Glutamatergic neuron (in vitro differentiated cells): ENCODE results near the gene FARP1. TPM values are rescaled to one million over a fixed set of nuclear protein-coding genes. Genes with fewer than 3 reads are reported as not detected.
"Not testable (repeated sequence)": the region's sequence is repeated elsewhere in the genome, so short reads cannot be mapped to it uniquely, and the experiment has no call there.

ENCODE experiments used
- DNase-seq: peaks from one replicate; pipeline ENCODE4 v3.0.0; 2022
- H3K27ac Mint-ChIP-seq: one replicate; pipeline ENCODE4 v1.8.0; 2020; ENCODE audit warnings: mild to moderate bottlenecking, mixed read lengths, inconsistent platforms; ENCODE audit not compliant: unreplicated experiment
- H3K27me3 Mint-ChIP-seq: one replicate; pipeline ENCODE4 v1.8.0; 2020; ENCODE audit warnings: mild to moderate bottlenecking, moderate library complexity, mixed read lengths, inconsistent platforms; ENCODE audit not compliant: unreplicated experiment
- H3K36me3 Mint-ChIP-seq: one replicate; pipeline ENCODE4 v1.8.0; 2020; ENCODE audit warnings: mild to moderate bottlenecking, mixed read lengths, inconsistent platforms; ENCODE audit not compliant: unreplicated experiment
- H3K4me1 Mint-ChIP-seq: one replicate; pipeline ENCODE4 v1.8.0; 2020; ENCODE audit warnings: mild to moderate bottlenecking, low read depth, mixed read lengths, inconsistent platforms; ENCODE audit not compliant: unreplicated experiment
- H3K4me3 Mint-ChIP-seq: one replicate; pipeline ENCODE4 v1.8.0; 2020; ENCODE audit warnings: mild to moderate bottlenecking, mixed read lengths, inconsistent platforms; ENCODE audit not compliant: unreplicated experiment
- H3K9me3 Mint-ChIP-seq: one replicate; pipeline ENCODE4 v1.8.0; 2020; ENCODE audit warnings: mild to moderate bottlenecking, moderate library complexity, mixed read lengths, inconsistent platforms; ENCODE audit not compliant: unreplicated experiment
- CTCF ChIP-seq: fragments of 200-600 bp; sonication (generic); IDR thresholded peaks from one replicate; pipeline ENCODE4 v1.5.0; 2021; ENCODE audit not compliant: partially characterized antibody, unreplicated experiment
- total RNA-seq: library from RNA; stranded (reverse); fragmentation: NEBNext Ultra II Directional; extraction: Animal tissue kit (Norgen Biotek cat#: 25700); gene quantifications from one replicate; pipeline ENCODE4 v1.2.1, GENCODE V29; 2021; ENCODE audit not compliant: unreplicated experiment

Gene FARP1
- total RNA-seq, 1 donor from 2014 or later, result 233 TPM

GRCh38 chr13:98411617-98412265, 268.8 kb downstream of the FARP1 start:
- DNase-seq, result no peak
- H3K27me3 Mint-ChIP-seq, result peaks cover 3% of the 10 kb centered on the region
- no peak overlapping the region for H3K27ac Mint-ChIP-seq
- TF ChIP-seq CTCF, result no peak
- peaks cover 2% of the 10 kb centered on the region for H3K4me1 Mint-ChIP-seq
- H3K36me3 Mint-ChIP-seq, result peaks cover 19% of the 10 kb centered on the region
- H3K4me3 Mint-ChIP-seq, result no peak overlapping the region
- H3K9me3 Mint-ChIP-seq, result no peaks in the 10 kb centered on the region

DNA sequence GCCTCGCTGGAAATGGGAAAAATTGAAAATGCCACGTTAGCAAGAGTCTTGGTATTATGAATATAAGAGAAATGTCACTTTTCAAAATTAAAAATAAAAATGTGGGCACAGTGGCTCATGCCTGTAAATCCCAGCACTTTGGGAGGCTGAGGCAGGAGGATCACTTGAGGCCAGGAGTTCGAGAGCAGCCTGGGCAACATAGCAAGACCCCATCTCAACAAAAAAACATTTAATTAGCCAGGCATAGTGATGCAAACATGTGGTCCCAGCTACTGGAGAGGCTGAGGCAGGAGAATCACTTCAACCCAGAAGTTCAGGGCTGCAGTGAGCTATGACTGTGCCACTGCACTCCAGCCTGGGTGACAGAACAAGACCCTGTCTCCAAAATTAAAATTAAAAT, 270.4 kb downstream of the FARP1 start:
- DNase-seq, H3K27me3 Mint-ChIP-seq, H3K4me1 Mint-ChIP-seq, H3K4me3 Mint-ChIP-seq, H3K27ac Mint-ChIP-seq, H3K9me3 Mint-ChIP-seq: not testable (repeated sequence)
- H3K36me3 Mint-ChIP-seq, result peaks cover 25% of the 10 kb centered on the region

DNA sequence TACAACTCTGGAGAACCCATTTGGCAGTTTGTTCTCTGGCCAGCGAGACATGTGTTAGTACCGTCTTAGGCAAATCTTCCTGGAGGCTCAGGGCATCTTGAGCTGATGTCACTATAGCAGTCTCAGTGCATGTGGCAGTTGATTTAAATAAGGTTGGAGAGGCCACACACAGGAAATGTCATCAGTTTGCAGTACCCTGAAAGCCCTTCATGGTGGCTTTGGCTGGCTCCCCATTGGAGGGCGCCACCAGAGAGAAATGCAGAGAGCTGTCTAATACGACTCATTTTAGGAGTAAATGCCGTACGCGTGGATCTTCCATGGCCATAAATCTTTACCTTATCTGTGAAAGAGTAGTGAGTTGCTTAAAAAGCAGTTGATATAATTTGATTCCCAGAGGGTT, 270.9 kb downstream of the FARP1 start:
- peaks cover 3% of the 10 kb centered on the region for H3K9me3 Mint-ChIP-seq
- H3K36me3 Mint-ChIP-seq, result peaks cover 25% of the 10 kb centered on the region
- DNase-seq, result no peak
- no peak overlapping the region for H3K4me3 Mint-ChIP-seq
- H3K27me3 Mint-ChIP-seq, result peaks cover 3% of the 10 kb centered on the region
- no peak overlapping the region for H3K27ac Mint-ChIP-seq
- TF ChIP-seq CTCF, result no peak
- H3K4me1 Mint-ChIP-seq, result peaks cover 1% of the 10 kb centered on the region

DNA sequence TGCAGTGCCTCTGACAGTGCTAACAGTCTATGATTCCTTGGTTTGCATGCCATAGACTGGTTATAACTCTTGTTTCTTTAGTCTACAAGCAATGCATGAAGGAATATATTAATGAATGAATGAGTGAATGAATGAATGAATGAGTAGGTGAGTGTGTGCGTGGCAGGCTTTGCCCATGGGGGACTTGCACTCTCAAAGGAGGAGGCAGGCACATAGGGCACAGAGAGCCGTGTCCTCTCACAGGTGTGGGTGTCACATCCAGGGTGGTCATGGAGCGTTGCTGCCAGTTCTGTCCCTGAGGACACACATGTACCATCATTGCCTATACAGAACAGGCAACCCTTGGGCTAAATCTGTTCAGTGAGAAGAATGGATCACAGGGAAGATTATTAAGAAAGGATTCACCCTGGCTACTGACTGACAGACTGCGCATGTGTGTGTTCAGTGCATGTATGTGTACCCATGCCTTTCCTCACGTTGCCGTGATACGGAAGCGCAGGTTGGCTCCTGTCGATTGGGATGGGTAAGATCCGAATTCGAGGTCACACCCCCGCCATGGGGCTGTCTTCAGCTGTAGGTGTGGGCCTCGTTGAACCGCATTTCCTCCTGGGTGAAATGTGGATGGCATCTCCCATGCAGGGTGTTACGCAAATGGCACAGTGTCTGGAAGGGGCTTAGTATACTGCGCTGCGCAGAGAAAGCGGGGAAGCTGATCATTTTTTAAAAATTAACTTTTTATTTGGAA, 272.6 kb downstream of the FARP1 start:
- no peak overlapping the region for H3K27ac Mint-ChIP-seq
- DNase-seq, result no peak
- no peak overlapping the region for H3K4me3 Mint-ChIP-seq
- peaks cover 7% of the 10 kb centered on the region for H3K9me3 Mint-ChIP-seq
- peaks cover 1% of the 10 kb centered on the region for H3K4me1 Mint-ChIP-seq
- H3K27me3 Mint-ChIP-seq, result no peaks in the 10 kb centered on the region
- TF ChIP-seq CTCF, result no peak
- H3K36me3 Mint-ChIP-seq, result peaks cover 25% of the 10 kb centered on the region

- H3K27ac Mint-ChIP-seq, result no peak overlapping the region
- peaks cover 7% of the 10 kb centered on the region for H3K9me3 Mint-ChIP-seq
- no peaks in the 10 kb centered on the region for H3K27me3 Mint-ChIP-seq
- H3K4me1 Mint-ChIP-seq, result peaks cover 1% of the 10 kb centered on the region
- no peak for TF ChIP-seq CTCF
- no peak for DNase-seq
- H3K36me3 Mint-ChIP-seq, result peaks cover 25% of the 10 kb centered on the region
- H3K4me3 Mint-ChIP-seq, result no peak overlapping the region
Observed at GRCh38 chr13:98416408-98416807, 273.5 kb downstream of the FARP1 start.
